ENCODE results near the gene MATN4.
A peak's percentile ranks its signal among the peaks of the same experiment; 100 is the strongest.
"Not testable (repeated sequence)": the region's sequence is repeated elsewhere in the genome, so short reads cannot be mapped to it uniquely, and the experiment has no call there.

The MATN4 gene, protein sequence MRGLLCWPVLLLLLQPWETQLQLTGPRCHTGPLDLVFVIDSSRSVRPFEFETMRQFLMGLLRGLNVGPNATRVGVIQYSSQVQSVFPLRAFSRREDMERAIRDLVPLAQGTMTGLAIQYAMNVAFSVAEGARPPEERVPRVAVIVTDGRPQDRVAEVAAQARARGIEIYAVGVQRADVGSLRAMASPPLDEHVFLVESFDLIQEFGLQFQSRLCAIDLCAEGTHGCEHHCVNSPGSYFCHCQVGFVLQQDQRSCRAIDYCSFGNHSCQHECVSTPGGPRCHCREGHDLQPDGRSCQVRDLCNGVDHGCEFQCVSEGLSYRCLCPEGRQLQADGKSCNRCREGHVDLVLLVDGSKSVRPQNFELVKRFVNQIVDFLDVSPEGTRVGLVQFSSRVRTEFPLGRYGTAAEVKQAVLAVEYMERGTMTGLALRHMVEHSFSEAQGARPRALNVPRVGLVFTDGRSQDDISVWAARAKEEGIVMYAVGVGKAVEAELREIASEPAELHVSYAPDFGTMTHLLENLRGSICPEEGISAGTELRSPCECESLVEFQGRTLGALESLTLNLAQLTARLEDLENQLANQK

DNA sequence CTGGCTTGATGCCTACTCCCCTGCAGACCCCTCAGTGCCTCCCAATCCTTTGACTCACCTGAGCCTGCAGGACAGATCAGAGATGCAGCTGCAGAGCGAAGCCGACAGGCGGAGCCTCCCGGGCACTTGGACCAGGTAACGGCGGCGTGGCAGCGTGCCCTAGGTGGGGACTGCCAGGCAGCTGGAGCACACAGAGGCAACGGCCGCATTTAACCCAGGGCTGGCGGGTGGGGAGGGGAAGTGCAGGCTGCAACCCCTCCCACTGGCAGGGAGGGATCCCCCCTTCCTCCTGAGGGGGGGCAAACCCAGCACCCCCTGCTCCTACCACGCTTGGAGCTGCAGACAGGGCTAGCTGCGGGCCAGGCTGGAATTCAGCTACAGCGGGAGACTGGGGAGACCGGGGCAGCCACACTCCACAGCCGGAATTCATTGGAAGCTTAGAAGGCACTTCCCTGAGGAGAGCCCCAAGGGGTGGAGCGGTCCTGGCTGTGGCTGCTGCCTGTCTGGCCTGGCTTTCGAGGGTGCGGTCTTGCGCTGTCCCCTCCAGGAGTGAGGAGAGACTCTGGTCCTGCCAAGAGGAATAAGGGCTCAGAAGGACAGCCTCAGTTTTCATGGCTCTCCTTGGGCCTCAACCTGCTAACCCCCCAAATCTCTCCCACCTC, at the start of gene MATN4:
Gene MATN4, minus strand, starts transcription at position 183 of the 662 bp plus-strand sequence. CDS start 2,717 bp downstream, outside the sequence.
- DNase-seq (ENCODE audit: low read depth in 2 of 2, low spot score in 1 of 2): no peak

DNA sequence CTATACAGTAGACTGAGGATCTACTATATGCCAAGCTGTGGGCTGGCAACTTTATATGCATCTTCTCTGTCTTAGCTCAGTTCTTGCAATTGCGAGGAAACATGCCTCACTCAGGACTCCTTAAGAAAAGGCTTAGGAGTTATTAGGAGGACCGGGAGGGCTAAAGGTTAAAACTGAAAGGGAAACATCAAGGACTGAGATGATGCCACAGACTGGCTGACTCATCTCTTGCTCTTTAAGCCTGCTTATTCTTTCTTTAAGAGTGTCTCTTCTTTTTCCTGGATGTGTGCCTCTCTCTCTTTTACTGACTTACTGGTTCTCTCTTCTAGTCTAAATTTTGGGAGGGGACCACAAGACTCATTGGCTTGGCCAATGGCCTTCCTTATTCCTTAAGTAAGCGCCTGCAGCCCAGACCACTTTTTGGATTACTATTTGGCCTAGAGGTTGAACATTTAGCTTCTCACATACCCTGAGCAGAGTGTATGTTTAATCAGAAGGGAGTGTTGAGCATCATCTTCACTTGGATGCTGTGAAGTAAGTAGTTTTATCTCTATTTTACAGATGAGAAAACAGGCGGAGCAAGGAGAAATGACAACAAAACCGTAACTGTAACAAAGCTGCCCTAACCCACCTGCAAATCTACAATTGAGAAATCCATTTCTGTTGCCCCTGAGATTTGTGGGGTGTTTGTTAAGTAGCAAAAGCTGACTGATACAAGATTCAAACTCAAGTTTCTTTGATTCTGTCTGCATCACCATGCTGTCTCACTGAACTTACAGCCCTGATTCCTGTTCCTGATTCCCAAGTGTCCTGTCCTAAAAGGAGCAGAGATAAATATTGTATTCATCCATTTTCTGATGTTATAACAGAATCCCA, 47.3 kb upstream of the MATN4 start:
- no peak for DNase-seq (ENCODE audit: low read depth in 2 of 2, low spot score in 1 of 2)

DNA sequence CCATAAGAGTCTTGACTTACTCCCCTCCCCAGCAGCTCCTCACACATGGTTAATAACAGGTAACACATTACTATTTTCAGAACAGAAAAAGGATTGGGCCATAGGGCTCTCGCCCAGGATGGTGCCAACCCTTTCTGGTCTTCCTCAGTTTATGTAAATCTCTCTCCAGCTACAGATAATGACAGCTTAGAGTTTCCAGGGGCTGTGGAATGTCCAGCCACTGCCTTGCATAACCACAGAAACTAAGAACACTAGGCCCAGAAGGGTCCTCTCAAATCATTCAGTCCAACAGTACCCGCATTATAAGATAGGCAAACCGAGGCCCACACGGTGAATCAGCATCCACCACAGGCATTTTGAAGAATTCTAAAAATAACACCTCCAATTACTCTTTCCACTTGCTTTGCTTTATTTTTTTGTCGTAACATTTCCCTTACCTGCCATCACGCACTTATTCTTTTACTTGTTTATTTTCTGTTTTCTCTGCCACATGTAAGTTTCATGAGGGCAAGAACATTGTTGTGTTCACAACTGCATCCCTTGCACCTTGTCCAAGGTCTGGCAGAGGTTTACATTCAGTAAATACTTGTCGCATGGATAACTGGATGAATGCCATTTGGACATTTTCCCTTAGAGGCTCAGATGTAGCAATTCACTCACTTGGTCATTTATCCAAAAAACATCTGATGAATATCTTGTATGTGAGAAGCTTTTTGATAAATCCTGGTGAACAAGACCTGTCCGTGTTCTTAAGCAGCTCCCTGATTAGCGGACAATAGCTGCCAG, 46.5 kb upstream of the MATN4 start:
- DNase-seq (ENCODE audit: low read depth in 2 of 2, low spot score in 1 of 2): no peak

DNA sequence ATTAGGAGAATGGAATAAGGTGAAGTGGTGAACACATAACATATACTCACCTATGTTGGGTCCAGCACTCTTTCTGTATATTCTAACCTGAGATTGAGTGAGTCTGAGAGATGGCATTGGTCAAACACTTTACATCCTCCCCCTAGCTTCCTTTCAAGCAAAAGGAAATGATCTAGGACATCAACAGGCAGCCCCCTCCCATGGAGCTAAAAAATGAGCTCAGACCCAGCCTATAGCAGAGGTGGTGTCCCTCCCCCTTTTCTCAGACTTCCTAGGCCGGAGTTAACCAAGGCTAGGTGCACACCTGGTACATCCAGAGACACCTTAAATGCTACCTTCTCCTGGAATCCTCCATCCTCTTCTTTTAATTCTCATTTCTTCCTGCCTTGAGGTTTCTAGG, 45.6 kb upstream of the MATN4 start:
- no peak for DNase-seq (ENCODE audit: low read depth in 2 of 2, low spot score in 1 of 2)

DNA sequence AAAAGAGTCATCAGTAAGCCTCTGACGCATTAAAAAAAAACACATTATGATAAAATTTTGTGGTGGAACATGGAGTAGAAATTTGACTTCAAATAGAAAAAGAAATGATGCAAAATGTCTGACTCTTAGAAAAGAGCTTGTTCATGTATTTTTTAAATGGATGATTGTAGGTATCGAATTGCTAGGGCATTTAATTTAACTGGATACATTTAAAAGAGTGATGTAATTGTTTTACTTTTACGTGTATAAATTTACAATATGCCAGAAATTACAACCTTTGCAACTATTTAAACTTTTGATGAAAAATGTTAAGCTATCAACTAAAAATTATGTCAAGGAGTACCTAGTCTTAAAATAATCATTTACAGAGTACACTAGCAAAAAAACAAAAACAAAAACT, 44.6 kb upstream of the MATN4 start:
- no peak for DNase-seq (ENCODE audit: low read depth in 2 of 2, low spot score in 1 of 2)

DNA sequence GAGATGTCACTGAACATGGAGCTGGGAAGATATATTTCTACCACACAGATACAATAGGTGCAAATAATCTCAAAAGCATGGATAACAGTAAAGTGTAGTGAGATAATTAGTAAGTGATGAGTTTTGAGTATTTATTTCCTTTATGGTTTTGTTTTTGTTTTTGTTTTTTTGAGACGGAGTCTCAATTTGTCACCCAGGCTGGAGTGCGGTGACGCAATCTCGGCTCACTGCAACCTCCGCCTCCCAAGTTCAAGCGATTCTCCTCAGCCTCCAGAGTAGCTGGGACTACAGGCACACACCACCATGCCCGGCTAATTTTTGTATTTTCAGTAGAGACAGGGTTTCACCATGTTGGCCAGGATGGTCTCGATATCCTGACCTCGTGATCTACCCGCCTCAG, 42.7 kb upstream of the MATN4 start:
- not testable (repeated sequence) for DNase-seq (ENCODE audit: low read depth in 2 of 2, low spot score in 1 of 2)

DNA sequence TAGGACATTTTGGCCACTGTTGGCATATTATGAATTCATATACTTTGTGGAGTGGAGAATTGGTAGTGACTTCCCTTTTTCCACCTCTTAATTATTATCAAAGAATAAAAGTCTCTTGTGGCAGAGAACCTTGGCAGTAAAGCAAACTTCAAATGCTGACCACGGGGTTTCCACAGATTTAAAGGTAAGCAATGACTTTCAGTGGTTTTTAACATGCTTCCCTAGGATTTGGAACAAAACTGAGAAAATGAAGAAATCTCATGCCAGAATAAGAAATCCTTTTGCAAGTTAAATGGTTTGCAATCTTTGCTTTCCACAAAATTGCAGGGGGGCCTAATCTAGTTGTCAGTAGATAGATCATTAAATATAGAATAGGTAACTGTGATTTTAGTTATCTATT, 42.1 kb upstream of the MATN4 start:
- DNase-seq (ENCODE audit: low read depth in 2 of 2, low spot score in 1 of 2): no peak

DNA sequence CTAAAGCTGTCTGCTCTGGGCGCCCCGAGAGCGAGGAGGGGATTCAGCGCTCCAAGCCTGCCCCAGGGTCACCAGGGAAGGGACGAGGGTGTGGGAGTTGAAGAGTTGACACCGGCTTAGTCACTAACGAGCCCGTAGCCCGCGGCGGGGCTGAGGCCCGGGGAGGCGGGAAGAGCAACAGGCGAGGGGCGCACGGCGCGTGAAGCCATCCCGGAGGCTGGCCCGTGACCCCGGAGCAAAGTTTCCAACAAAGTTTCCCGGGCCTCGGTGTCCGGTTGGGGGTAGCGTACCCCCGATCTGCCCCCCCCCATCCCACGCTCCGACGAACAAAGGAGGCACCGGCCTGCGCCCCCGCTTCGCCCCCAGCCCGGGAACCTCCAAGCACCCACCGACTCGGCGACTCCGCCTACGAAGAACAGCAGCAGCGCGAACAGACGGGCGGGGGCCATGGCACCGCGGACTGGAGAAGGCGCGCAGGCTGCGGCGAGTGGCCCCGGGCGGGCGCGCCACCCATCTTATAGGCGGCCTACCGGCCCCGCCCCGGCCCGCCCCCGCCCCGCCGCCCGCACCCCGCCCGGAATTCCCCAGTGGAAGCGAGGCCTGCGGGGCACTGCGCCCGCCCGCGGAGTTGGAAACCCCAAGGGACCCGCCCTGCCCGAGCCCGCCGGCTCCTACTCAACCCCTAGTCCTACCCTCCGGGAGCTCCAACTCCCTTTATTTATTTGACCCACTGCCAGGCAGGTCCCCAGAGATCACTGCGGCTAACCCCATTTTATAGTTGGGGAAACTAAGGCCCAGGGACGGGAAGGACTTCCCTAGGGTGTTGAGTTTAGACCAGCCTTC, 40.1 kb upstream of the MATN4 start, which contains the start of gene SDC4:
Gene SDC4, minus strand, starts transcription at position 489 of the 843 bp plus-strand sequence. Its CDS starts 40 bp downstream, at position 449.
- peak in 1 of 2 donors; percentile 33 for DNase-seq (ENCODE audit: low read depth in 2 of 2, low spot score in 1 of 2)

DNA sequence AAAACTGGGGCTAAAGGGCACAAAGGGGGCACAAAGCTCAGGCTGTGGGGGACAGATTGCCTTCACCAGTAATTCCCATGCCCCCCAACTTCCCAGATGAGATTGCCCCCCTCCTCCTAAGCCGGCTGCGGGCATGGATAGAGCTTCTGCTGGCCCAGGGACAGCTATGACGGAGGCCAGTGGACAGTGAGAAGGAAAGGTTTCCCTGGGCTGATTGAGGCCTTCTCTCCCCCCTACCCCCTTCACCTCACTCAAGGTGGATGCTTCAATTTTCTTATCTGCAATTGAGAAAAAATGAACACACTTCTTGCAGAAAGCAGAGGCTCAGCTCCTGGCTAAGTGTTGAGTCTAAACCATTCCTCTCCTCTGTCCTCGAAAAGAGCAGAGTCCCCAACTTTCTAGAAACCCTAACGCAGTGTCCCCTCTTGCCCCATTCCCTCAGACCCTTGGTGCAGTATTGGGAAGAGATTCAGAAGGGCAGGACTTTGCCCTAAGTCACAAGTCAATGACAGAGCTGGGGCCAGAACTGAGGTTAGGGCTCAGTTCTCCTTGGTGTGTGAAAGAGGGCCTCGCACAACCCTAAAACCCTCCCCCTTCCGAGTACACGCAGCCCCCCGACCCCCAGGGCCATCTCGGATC, 39.3 kb upstream of the MATN4 start:
- no peak for DNase-seq (ENCODE audit: low read depth in 2 of 2, low spot score in 1 of 2)

DNA sequence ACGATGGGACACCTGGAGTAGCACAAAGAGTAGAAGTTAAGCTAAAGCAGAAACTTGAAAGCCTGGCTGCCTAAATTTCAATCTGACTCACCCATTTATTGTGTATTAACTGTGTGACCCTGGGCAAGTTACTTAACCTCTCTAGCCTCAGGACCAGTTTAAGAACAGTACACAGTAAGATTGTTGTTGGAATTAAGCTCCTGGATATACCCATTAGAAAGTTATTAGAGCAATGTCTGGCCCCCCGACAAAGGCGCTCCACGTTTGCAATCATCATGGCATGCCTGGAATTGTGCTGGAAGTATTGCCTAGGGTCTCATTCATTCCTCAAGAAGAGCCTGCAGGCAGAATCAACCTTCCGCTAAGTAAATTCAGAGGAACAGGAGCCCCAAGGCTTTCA, 38.8 kb upstream of the MATN4 start:
- no peak for DNase-seq (ENCODE audit: low read depth in 2 of 2, low spot score in 1 of 2)

DNA sequence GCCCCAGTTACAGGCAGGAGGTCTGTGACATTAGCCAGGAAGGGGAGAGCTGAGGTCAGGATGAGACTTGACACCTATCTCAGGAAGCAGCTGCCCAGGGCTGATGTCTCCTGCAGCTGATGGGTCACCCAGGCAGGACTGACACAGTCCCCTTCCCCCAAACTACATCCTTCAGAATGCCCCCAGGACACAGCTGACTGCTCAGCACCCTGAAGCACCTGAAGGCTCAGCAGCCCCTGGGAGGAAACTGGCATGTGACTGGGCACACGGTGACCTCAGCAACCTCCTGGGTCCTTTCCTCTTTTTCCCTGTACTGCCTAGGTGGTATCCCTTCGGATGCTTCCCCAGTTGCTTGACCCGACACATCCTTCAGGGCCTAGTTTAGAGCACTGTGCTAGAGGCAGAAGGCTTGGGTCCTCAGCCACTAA, 38.2 kb upstream of the MATN4 start:
- no peak for DNase-seq (ENCODE audit: low read depth in 2 of 2, low spot score in 1 of 2)

DNA sequence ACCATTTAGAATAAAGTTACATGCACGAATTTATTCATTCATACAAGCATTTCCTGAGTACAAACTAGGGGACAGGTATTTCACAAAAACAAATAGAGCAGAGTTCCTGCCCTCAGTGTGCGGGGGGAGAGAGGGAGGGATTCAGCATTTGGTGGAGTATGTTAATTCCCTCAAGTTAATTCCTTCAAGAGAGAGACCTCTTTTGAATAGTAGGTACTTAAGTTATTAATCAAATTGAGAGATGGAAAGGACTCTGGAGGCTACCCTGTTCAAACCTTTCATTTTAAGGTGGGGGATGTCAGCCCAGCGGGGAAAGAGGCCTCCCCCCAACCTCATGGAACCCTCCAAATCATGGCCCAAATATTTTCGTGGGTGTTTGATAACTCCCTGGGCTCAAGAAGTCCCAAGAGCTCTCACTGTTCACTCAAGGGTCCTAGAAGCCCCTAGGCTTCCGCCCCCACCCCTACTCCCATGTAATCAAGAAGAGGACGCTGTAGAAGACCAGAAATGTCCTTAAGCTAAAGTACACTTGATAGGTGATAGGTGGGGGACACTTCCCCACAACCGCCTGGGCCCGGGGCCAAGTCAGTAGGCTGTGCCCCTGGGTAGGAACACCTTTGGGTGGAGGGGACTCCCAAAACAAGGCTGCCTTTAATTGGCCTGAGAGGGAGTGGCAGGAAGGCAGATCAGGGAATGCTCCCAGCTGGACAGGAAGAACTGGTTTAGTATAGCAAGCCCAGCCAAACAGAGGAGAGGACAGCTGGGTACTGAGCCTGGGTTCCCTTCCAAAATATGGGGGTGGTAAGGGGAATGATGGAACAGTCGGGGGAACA, 37.2 kb upstream of the MATN4 start:
- no peak for DNase-seq (ENCODE audit: low read depth in 2 of 2, low spot score in 1 of 2)

DNA sequence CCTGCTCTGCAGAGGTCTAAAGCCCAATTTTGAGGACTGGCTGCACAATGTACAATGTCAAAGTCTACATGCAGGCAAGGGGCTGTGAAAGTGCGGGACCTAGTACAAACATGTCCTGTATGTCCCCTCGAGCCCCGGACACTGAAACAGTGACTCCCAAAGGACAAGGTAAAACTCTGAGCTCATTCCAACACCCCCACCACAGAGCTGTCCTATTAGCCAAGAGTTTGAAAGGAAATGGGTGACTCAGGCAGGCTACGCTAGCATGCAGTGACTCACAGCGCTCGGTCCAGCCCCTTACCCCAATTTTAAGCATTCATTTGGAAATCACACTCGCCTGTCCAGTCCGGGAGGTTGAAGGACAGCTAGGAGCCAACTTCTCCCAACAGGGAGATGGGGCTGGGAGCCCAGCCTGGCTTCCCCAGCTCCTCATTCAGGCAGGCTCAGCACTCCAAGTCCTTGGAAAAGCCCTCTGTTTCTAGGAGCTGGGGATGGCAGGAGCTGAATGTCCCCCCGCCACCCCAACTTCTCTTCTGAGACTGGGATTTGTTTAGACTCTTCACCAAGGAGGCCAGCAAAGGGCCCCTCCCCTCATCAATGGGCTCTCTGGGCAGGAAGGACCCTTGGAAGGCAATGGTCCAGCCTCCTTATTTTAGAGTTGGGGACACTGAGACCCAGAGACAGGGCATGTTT, 36.2 kb upstream of the MATN4 start:
- no peak for DNase-seq (ENCODE audit: low read depth in 2 of 2, low spot score in 1 of 2)

DNA sequence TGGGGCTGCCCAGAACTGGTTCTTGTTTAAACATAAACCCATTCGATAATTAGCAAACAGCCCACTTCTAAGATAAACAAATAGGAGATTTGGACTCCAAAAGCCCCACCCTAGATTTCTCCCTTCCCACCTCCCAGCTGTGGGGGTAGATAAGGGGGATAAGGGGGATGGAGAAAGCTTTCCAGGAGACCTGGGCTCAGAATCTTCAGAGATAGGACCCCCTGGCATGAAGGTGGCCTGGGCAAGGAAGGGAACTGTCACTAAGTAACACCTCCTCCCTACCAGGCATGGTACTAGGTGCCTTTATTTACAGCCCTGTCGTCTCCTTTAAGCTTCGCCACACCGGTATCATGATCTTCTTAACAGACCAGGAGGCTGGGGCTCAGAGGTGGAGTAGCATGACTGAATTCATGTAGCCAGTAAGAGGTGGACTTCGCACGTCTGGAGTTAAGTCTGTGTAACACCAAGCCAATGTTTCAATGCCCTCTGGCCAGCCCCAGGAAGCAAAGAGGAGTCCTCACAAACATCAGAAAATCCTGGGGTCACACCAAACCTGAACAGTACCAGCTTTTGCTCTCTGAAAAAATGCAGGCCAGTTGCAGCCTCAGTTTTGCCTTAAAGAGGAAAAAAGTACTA, 35.6 kb upstream of the MATN4 start:
- no peak for DNase-seq (ENCODE audit: low read depth in 2 of 2, low spot score in 1 of 2)

DNA sequence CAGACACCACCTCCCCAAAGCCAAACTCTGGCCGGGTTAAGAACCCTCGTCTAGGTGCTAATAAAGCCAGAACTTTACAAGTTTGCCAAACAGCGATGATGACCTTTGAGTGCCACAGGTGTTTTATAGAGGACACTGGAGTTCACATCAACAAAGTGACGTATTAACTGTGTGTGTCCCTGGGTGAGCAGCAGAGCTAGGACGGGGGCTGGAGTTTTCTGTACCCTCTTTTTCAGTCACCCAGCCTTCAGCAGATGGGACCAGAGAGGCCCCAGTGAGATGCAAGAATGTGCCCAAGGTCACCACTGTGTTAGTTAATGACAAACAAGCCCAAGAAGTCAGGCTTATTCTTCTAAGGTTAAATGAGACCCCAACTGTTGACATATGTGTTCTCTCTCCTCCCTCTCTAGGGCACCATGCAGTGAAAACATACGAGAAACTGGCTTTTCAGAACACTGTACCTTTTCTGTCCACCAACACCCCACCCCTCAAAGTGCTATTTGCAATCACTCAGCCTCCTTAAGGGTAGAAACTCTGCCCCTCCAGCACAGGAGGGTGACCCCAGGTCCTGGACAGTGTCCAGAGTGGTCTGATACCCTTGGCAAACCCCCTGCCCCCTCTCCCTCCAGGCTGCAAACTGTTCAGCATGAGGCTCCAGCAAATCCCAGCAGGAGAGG, 34.9 kb upstream of the MATN4 start:
- no peak for DNase-seq (ENCODE audit: low read depth in 2 of 2, low spot score in 1 of 2)
